HK-2 (cell line): ENCODE measurements around the gene P2RY6.

Experiments used
- DNase-seq: peaks from one replicate; pipeline ENCODE4 v3.0.0-alpha.2; 2018; ENCODE audit not compliant: unreplicated experiment

P2RY6 gene

GRCh38 chr11:73296501-73297230, 24.5 kb downstream of the P2RY6 start:
- no peak for DNase-seq

GRCh38 chr11:73297231-73297590, 25.1 kb downstream of the P2RY6 start:
- no peak for DNase-seq

GRCh38 chr11:73297702-73298101, 25.6 kb downstream of the P2RY6 start:
- no peak for DNase-seq

GRCh38 chr11:73298233-73298632, 26.1 kb downstream of the P2RY6 start:
- DNase-seq, result no peak

- no peak for DNase-seq
Observed at GRCh38 chr11:73299751-73300150, 27.6 kb downstream of the P2RY6 start.

- no peak for DNase-seq
Observed at GRCh38 chr11:73306069-73306841, 34.1 kb downstream of the P2RY6 start.

- DNase-seq, result no peak
Observed at GRCh38 chr11:73306977-73307322, 34.8 kb downstream of the P2RY6 start.

GRCh38 chr11:73307323-73308002, 35.3 kb downstream of the P2RY6 start:
- peak; percentile 97 for DNase-seq

- DNase-seq, result peak; percentile 73
Observed at GRCh38 chr11:73308003-73308960, 36.1 kb downstream of the P2RY6 start, which contains the start of gene ARHGEF17. Gene ARHGEF17 (plus strand): TSS chr11:73308276. CDS start chr11:73308639, 363 bp downstream.

GRCh38 chr11:73308961-73309919, 37.1 kb downstream of the P2RY6 start:
- DNase-seq, result peak; percentile 94

GRCh38 chr11:73310076-73310475, 37.9 kb downstream of the P2RY6 start:
- DNase-seq, result no peak

GRCh38 chr11:73310661-73311393, 38.7 kb downstream of the P2RY6 start:
- DNase-seq, result no peak

GRCh38 chr11:73311394-73311869, 39.3 kb downstream of the P2RY6 start:
- no peak for DNase-seq

GRCh38 chr11:73312036-73312435, 39.9 kb downstream of the P2RY6 start:
- no peak for DNase-seq

GRCh38 chr11:73312851-73313327, 40.8 kb downstream of the P2RY6 start:
- no peak for DNase-seq

GRCh38 chr11:73313652-73314051, 41.5 kb downstream of the P2RY6 start:
- no peak for DNase-seq

- peak; percentile 53 for DNase-seq
Observed at GRCh38 chr11:73314117-73314961, 42.2 kb downstream of the P2RY6 start.

GRCh38 chr11:73315293-73316020, 43.3 kb downstream of the P2RY6 start:
- DNase-seq, result no peak
